HG02763 (cell line): Measurements from ENCODE around the gene MYH7B.

ENCODE experiments used
- ATAC-seq: cut with Tn5 transposase; IDR thresholded peaks from one replicate; pipeline ENCODE4 v1.9.1; 2021; ENCODE audit warnings: mild to moderate bottlenecking, moderate library complexity; ENCODE audit not compliant: unreplicated experiment

MYH7B gene

GRCh38 chr20:34955231-34956040 lies at the start of gene MYH7B, which contains the start of gene GSS:
TSS of gene MYH7B (plus strand) at chr20:34955868. CDS start at chr20:34978006, 22,138 bp downstream.
TSS of gene GSS (minus strand) at chr20:34955806. CDS start at chr20:34951852, 3,954 bp downstream.
- ATAC-seq, result peak; percentile 91

DNA sequence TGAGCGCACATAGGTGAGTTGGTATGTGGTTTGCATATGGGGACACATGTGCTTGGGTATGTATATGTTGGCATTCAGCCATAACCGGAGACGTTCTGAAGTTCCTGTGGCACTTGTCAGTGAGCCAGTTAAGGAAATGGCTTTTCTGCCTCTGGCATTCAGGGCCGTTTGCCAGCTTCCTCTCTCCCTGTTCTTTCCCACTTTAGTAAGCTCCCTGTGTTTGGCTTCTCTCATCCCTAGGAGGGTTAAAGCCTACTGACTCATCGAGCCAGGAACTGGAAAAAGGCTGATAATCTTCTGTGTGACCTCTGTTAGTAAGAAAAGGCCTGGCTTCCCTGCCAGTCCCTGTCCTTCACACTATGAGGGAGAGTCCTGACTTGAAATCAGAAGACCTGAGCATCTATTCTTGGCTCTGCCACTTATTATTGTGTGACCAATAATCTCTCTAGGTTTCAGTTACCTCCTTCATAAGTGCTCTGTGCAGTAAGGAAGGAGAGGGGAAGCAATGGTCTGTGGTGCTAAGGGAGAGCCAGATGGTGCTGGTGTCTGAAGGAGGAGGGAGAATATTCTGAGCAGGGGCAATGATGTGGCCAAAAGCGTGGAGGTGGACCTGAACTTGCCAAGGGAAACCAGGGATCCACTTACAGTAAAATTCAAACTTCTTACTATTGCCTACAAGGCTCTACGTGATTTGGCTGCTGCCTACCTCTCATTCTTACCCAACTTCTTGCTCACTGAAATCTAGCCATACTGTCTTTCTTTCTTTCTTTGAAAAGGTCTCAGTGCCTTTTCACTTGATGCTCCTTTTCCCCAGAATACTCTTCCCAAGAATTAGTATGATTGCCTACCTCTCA lies 47.8 kb upstream of the MYH7B start:
- ATAC-seq, result no peak

DNA sequence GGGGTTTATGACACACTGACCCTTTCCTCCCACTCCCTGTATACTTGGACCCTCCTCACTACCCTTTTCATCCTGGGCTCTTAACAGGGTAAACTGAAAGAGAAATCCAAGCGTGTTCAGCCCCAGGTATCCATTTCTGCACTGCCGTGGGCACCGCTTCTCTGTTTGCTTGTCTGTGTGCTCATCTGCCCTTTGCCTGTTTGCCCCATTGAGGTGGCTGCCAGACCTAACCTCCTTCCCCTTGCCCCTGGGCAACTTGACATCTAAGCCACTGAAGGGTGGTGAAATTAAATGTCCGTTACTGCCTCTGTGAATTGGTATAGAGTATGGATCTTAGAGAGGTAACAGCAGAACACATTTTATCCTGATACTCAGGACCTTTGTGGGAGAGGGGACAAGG lies 40.5 kb upstream of the MYH7B start:
- no peak for ATAC-seq

DNA sequence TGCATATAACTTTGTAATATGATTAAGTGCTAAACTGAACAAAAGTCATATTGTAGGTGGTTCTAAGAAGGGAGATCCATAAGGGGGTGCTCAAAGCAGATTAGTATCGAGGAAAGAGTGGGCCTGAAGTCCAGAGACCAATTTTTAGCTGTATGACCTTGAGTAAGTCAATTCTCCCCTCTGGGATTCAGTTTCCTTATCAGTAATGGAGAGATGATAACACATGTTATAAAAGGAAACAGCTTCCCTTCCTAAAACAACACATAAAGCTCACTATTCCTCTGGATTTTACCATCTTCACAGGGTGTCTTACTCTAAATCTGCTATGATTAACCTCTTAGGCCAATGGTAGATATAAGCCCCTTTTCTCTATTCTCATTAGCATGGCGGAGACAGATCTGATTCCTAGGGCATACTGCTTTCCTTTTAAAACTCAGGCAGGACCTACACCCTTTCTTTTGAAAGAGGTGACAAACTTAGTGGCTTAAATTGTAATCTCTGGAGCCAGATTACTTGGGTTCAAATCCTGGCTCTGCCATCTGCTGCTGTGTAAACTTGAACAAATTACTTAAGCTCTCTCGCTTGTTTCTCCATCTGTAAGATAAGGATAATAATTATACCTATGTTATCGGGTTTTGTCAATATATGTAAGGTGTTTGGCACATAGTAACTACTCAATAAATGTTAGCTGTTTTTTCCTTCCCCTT lies 39.8 kb upstream of the MYH7B start:
- ATAC-seq, result no peak

GRCh38 chr20:34916774-34917354 lies 38.8 kb upstream of the MYH7B start:
- ATAC-seq, result no peak

GRCh38 chr20:34920055-34920454 lies 35.6 kb upstream of the MYH7B start:
- no peak for ATAC-seq

DNA sequence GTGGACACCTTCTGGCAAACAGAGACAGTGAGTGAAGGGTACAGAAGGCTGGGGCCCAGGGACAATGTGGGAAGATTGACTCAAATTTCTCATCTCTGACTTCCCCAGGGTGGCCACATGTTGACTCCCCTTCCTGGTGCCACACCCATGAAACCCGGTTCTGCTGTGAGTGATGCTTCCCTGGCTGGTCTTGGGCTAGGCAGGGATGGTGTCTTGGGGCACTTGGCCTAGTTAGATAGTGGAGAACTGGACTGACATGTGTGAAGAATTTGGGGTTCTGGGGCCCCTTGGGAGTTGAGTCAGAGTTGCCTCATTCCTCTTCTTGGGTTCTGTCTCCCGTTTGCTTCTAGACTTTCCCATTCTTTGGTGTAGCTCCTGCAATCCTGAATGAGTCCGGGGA lies 34.2 kb upstream of the MYH7B start:
- no peak for ATAC-seq

DNA sequence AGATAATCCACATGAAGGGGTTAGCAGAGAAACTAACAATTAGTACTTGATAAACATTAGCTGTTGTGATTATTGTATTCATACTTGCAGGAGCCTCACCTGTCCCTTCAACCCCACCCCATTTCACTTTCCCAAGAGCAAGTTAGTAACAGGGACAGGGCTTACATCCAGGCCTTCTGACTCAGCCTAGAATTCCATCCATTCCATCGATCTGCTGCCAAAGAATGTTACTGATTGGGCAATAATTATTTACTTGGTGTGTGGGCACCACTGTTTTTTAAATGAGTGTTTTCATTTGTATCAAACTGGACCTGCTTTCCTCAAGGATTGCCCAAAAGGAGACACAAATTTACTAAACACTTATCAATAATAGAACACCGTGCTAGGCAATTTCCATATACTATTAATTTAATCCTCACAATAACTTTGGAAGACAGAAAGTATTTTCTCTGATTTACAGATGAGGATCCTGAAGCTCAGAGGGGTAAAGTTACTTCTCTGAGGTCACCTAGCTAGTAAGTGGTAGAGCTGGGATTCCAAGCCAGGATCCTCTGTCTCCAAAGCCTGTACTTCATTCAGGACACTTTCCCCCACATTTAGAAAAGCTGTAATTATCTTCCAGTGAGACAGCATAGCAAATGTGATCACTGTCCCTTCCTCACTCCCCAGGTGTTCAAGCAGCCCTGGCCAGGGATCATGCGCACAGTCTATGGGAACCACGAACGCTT lies 32.9 kb upstream of the MYH7B start:
- no peak for ATAC-seq

GRCh38 chr20:34923414-34923813 lies 32.3 kb upstream of the MYH7B start:
- no peak for ATAC-seq

DNA sequence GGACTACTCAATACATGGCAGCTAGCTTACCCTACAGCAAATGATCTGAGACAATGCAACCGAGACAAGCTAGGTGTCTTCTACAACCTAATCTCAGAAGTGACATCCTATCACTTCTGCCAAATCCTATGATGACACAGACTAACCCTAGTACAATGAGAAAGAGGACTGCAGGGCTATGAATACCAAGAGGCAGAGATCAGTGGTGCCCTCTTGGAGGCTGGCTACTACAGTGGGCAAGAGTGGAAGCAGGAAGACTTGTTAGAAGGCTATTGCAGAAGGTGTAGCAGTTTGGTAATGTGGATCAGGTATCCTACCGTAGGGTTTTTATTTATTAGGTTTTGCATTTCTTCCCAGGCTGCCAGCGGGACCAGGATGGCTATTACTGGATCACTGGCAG lies 30.3 kb upstream of the MYH7B start:
- no peak for ATAC-seq

GRCh38 chr20:34925981-34926380 lies 29.7 kb upstream of the MYH7B start:
- ATAC-seq, result no peak

DNA sequence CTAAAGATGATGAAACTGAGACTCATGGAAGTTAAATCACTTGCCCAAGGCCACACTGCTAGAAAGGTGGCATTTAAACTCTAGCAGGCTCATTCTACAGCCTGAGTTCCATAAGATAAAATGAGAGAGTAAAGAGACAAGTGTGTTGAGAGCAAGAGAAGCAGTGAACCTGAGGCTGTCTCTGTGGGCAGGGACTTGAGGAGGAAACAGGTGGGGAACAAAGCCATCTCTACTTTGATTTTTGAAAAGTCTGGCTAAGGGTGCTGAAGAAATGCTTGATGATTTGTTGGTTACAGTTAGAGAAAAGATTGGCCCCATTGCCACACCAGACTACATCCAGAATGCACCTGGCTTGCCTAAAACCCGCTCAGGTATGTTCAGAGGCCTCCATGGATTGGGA lies 29.1 kb upstream of the MYH7B start:
- ATAC-seq, result no peak

GRCh38 chr20:34927736-34928135 lies 27.9 kb upstream of the MYH7B start:
- ATAC-seq, result no peak

DNA sequence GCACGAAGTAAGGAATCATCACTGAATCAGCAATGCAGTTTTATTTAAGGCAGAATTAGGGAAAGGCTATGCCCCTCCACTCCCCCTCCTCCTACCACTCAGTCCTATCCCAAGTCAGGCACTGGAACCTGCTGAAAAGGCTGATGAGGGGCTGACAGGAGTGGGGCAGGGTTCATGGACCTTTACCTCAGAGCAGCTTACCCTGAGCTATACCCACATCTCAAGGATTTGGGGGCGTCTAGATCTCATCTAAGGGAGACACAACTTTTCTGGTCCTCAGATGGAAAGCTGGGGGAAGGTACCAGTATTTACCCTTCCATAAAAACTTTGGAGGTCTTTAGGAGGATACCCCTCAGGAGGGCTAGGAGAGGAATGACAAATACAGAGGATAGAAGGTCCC lies 27.3 kb upstream of the MYH7B start:
- ATAC-seq, result no peak

- no peak for ATAC-seq
Measured at GRCh38 chr20:34931771-34932170, 23.9 kb upstream of the MYH7B start.

- no peak for ATAC-seq
Measured at GRCh38 chr20:34938466-34939163, 17.1 kb upstream of the MYH7B start.

DNA sequence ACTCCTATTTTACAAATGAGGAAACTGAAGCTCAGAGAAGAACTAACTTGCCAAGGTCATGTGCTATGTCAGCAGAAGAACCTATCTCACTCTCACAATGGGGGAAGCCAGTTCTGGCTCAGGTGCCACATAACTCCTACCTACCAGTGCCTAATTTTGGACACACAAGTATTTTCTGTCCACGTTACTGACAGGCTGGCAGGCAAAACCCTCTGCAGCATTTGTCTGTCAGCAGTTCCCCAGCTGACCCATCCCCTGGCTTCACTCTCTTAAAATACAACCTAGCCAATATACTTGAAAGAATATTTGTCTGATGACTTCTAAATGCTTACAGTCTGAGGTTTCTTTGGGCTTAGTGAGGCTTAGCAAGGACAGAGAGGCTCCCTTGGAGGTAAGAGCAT lies 15.6 kb upstream of the MYH7B start:
- ATAC-seq, result no peak

DNA sequence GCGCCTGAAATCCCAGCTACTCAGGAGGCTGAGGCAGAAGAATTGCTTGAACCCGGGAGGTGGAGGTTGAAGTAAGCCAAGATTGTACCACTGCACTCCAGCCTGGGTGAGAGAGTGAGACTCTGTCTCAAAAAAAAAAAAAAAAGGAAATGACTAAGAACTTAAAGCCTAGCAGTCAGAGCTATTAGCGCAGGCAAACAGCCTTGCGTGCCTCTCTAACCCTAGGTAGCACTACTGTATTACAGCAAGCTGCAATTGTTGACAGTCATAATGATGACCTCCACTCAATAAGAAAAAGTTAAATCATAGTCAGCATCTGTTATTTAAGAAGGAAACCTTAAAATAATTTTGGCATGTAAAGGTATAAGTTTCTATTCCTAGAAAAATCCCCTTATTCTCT lies 14.4 kb upstream of the MYH7B start:
- ATAC-seq, result no peak

GRCh38 chr20:34942301-34942700 lies 13.4 kb upstream of the MYH7B start:
- no peak for ATAC-seq
